Testis (tissue), 3 donors: Measurements from ENCODE around the gene NFIB. TPM values are rescaled to one million over a fixed set of nuclear protein-coding genes. Genes with fewer than 3 reads are reported as not detected.

Experiments
- DNase-seq: peaks from one replicate; pipeline ENCODE4 v3.0.0-alpha.2; 2019
- H3K27ac ChIP-seq, 2 donors: fragments of 200-600 bp; sonication (generic); one replicate each; pipeline ENCODE4 v1.5.1; 2019
- H3K27me3 ChIP-seq: fragments of 200-600 bp; sonication (generic); one replicate; pipeline ENCODE4 v1.5.1; 2019
- H3K36me3 ChIP-seq: fragments of 200-600 bp; sonication (generic); one replicate; pipeline ENCODE4 v1.5.1; 2017; ENCODE audit warnings: low read depth; ENCODE audit errors: missing control alignments
- H3K4me1 ChIP-seq: fragments of 200-600 bp; sonication (generic); one replicate; pipeline ENCODE4 v1.5.1; 2019
- H3K4me3 ChIP-seq, 2 donors: fragments of 200-600 bp; sonication (generic); one replicate each; pipeline ENCODE4 v1.5.1; 2017 to 2019
- H3K9me3 ChIP-seq: fragments of 200-600 bp; sonication (generic); one replicate; pipeline ENCODE4 v1.5.1; 2017
- POLR2A ChIP-seq: fragments of 450-650 bp; IDR thresholded peaks from one replicate; pipeline ENCODE4 v1.6.1; 2017; ENCODE audit warnings: antibody characterized with exemption, mild to moderate bottlenecking, moderate library complexity
- WGBS, 2 donors: methylation state at CpG; one replicate each; pipeline ENCODE4 v1.1.5; 2018; 5-methylcytosine and 5-hydroxymethylcytosine counted together
- intact Hi-C: fragments of 100-400 bp; cut with DNase I; formaldehyde crosslinking; loops from one replicate; pipeline ENCODE4 v1.15.1; 2023; ENCODE audit warnings: low total_unique reads
- polyA plus RNA-seq: library from polyadenylated mRNA; stranded (reverse); fragments of 350-450 nt; fragmentation: Illumina TruSeq; extraction: RNeasy Lipid Tissue Mini Kit (QIAGEN cat#74804); gene quantifications from one replicate; pipeline ENCODE4 v1.2.3, GENCODE V29; 2014; ENCODE audit warnings: low read depth, low replicate concordance; ENCODE audit not compliant: insufficient read depth
- total RNA-seq, 2 donors: library from RNA; depleted of rRNA; stranded (reverse); fragments of >200 nt; gene quantifications; one replicate each; pipeline ENCODE4 v1.2.3, GENCODE V29; 2016
- TF ChIP-seq, protein P1 (sequence below), 3 experiments: fragments of 450-650 bp in 2 of 3; fragments of 200-600 bp in 1 of 3; sonication (generic) in 1 of 3; IDR thresholded peaks; one replicate each; pipeline ENCODE4 v1.5.1; 2016 to 2019; ENCODE audit warnings: antibody characterized with exemption in 3 of 3, mild to moderate bottlenecking in 2 of 3, moderate library complexity in 1 of 3

The NFIB gene
- total and polyA plus RNA-seq, 3 donors from 2014 or later: 8.4 to 34.7 (median 23.1) TPM

DNA sequence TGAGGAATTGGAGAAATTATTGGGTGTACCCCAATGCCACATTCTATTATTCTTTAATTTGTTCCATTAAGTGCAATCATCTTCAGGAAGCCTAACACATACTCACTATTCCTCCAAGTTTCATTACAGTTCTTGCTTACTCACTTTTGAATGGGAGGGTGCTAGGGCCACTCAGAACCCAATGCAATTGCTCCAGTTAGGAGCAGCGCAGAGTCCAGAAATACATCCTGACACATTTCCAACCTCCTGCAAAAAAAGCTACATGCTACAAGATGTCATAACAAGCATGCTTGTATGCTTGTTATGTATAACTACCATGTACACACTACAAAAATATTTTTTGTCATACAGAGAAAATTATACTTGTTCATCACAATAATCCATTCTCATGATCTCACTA lies 27.8 kb downstream of the NFIB start:
- Histone ChIP-seq H3K36me3 (no peaks in the 10 kb centered on the region), H3K27me3 (no peaks in the 10 kb centered on the region), H3K4me1 (no peaks in the 10 kb centered on the region), H3K9me3 (no peaks in the 10 kb centered on the region), H3K27ac (no peak overlapping the region), H3K4me3 (no peak overlapping the region)
- no peak for DNase-seq
- WGBS, 2 donors: 90 to 96% methylated on average over 1 of the region's 1 CpG
- no peak for TF ChIP-seq POLR2A
- TF ChIP-seq, protein P1, sequence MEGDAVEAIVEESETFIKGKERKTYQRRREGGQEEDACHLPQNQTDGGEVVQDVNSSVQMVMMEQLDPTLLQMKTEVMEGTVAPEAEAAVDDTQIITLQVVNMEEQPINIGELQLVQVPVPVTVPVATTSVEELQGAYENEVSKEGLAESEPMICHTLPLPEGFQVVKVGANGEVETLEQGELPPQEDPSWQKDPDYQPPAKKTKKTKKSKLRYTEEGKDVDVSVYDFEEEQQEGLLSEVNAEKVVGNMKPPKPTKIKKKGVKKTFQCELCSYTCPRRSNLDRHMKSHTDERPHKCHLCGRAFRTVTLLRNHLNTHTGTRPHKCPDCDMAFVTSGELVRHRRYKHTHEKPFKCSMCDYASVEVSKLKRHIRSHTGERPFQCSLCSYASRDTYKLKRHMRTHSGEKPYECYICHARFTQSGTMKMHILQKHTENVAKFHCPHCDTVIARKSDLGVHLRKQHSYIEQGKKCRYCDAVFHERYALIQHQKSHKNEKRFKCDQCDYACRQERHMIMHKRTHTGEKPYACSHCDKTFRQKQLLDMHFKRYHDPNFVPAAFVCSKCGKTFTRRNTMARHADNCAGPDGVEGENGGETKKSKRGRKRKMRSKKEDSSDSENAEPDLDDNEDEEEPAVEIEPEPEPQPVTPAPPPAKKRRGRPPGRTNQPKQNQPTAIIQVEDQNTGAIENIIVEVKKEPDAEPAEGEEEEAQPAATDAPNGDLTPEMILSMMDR (IDR thresholded peaks at IDR 0.05): no peak
- intact Hi-C loops: no loop called here

- intact Hi-C loops: no loop called here
- DNase-seq: no peak
- TF ChIP-seq, protein P1 (IDR thresholded peaks at IDR 0.05): no peak
- no peak for TF ChIP-seq POLR2A
- H3K9me3 ChIP-seq: no peaks in the 10 kb centered on the region
- H3K36me3 ChIP-seq: no peaks in the 10 kb centered on the region
- WGBS, 2 donors: 67 to 82% methylated on average over 1 of the region's 1 CpG
- no peaks in the 10 kb centered on the region for H3K4me1 ChIP-seq
- H3K27ac ChIP-seq: no peak overlapping the region
- H3K4me3 ChIP-seq: no peak overlapping the region
- no peaks in the 10 kb centered on the region for H3K27me3 ChIP-seq
These were observed 30.7 kb downstream of the NFIB start for GRCh38 chr9:14283276-14283675.

- Histone ChIP-seq H3K4me3 (no peak overlapping the region), H3K36me3 (no peaks in the 10 kb centered on the region), H3K4me1 (no peaks in the 10 kb centered on the region), H3K27ac (no peak overlapping the region), H3K27me3 (no peaks in the 10 kb centered on the region), H3K9me3 (no peaks in the 10 kb centered on the region)
- TF ChIP-seq, protein P1 (IDR thresholded peaks at IDR 0.05): no peak
- TF ChIP-seq POLR2A: no peak
- intact Hi-C loops: no loop called here
- no peak for DNase-seq
These were observed 32.1 kb downstream of the NFIB start for GRCh38 chr9:14281876-14282275.

DNA sequence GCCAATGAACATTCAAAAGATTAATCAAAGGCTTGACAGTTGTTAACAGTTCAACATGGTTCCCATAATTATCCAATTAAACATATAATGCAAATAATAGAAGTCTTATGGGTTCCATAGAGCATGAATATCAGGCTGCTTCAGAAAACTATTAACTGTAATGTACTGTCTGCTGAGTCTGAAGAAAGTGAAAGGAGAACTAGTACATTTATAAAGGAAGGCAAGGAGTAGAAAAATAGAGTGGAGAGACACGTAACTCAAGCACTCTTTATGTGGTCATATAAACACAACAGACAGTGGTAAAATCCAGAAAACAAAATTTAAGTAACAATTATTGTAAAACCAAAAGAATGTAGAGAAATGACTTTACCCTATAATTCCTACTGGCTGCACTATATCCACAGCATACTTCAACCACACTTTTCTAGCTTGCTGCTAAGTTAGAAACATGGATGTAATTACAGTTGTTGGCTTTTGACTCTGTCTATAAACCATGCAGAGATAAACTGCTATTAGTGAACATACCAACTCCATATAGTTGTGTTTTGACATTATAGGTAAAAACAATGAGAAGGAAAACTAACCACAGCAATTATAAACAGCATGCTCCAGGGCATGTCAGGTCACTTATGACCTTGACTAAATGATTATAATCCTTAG lies 32.7 kb downstream of the NFIB start:
- TF ChIP-seq, protein P1 (IDR thresholded peaks at IDR 0.05): no peak
- TF ChIP-seq POLR2A: no peak
- H3K27me3 ChIP-seq: no peaks in the 10 kb centered on the region
- no peaks in the 10 kb centered on the region for H3K36me3 ChIP-seq
- DNase-seq: no peak
- H3K4me3 ChIP-seq: no peak overlapping the region
- no peaks in the 10 kb centered on the region for H3K4me1 ChIP-seq
- intact Hi-C loops: no loop called here
- no peaks in the 10 kb centered on the region for H3K9me3 ChIP-seq
- H3K27ac ChIP-seq: no peak overlapping the region
- WGBS, 2 donors: 26 to 52% methylated on average over 1 of the region's 1 CpG

GRCh38 chr9:14279671-14280070 lies 34.3 kb downstream of the NFIB start:
- Histone ChIP-seq H3K36me3 (no peaks in the 10 kb centered on the region), H3K9me3 (no peaks in the 10 kb centered on the region), H3K4me1 (no peaks in the 10 kb centered on the region), H3K27me3 (no peaks in the 10 kb centered on the region), H3K27ac (no peak overlapping the region), H3K4me3 (no peak overlapping the region)
- DNase-seq: no peak
- WGBS, 2 donors: 95 to 96% methylated on average over 3 of the region's 3 CpGs
- intact Hi-C loops: no loop called here
- TF ChIP-seq, protein P1 (IDR thresholded peaks at IDR 0.05): no peak
- TF ChIP-seq POLR2A: no peak
